ENCODE results near the gene SLC49A4. TPM values are rescaled to one million over a fixed set of nuclear protein-coding genes. Genes with fewer than 3 reads are reported as not detected.

SLC49A4 gene
- total and polyA plus RNA-seq, 2 of the 8 experiments (the other 6 are each of a cell fraction or from before 2014, with no cell fraction given), result 9.5 to 10.2 TPM

- no peak for TF ChIP-seq CHD7 (IDR thresholded peaks at IDR 0.05; ENCODE audit: insufficient replicate concordance, low read length)
- TF ChIP-seq CREB1 (IDR thresholded peaks at IDR 0.05), result no peak
- TF ChIP-seq PHF8 (conservative IDR thresholded peaks at IDR 0.05; ENCODE audit: low read depth, low read length), result no peak
These were observed 5.9 kb downstream of the SLC49A4 start (continued) for GRCh38 chr3:122800706-122801237.

All from H1 (cell line).